Nephron progenitor cell (in vitro differentiated cells): ENCODE results near the gene GTF3C6.
"Not testable (repeated sequence)": the region's sequence is repeated elsewhere in the genome, so short reads cannot be mapped to it uniquely, and the experiment has no call there.

Experiments used
- DNase-seq: peaks from one replicate; pipeline ENCODE4 v3.0.0; 2021
- H3K27ac Mint-ChIP-seq: 2 replicates; pipeline ENCODE4 v1.8.0; 2021; ENCODE audit warnings: mild to moderate bottlenecking, moderate library complexity, mixed read lengths
- H3K27me3 Mint-ChIP-seq: 2 replicates; pipeline ENCODE4 v1.8.0; 2021; ENCODE audit warnings: mild to moderate bottlenecking, low read depth, mixed read lengths; ENCODE audit not compliant: poor library complexity
- H3K36me3 Mint-ChIP-seq: 2 replicates; pipeline ENCODE4 v1.8.0; 2021; ENCODE audit warnings: low read depth, mixed read lengths
- H3K4me1 Mint-ChIP-seq: 2 replicates; pipeline ENCODE4 v1.8.0; 2021; ENCODE audit warnings: mixed read lengths
- H3K4me3 Mint-ChIP-seq: 2 replicates; pipeline ENCODE4 v1.8.0; 2021; ENCODE audit warnings: mild to moderate bottlenecking, moderate library complexity, mixed read lengths
- H3K9me3 Mint-ChIP-seq: 2 replicates; pipeline ENCODE4 v1.8.0; 2021; ENCODE audit warnings: mild to moderate bottlenecking, moderate library complexity, mixed read lengths
- CTCF ChIP-seq: fragments of 200-600 bp; sonication (generic); IDR thresholded peaks from 2 replicates; pipeline ENCODE4 v1.5.0; 2021; ENCODE audit warnings: antibody characterized with exemption

GTF3C6 gene

DNA sequence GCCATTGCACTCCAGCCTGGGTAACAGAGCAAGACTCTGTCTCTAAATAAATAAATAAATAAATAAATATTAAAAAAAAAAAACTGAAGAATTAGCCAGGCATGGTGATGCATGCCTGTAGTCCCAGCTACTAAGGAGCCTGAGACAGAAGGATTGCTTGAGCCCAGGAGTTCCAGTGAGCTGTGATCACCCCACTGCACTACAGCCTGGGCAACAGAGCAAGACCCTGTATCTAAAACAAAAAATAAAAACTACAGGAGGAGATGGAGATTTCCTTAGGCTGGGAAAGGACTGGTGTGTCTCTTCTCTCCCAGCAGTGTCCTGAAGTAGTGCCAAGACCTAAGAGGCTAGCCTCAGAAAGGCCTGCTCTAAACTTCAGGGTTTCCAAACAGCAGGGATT, 8.1 kb upstream of the GTF3C6 start:
- Mint-ChIP-seq H3K27me3 (peaks cover 12% of the 10 kb centered on the region), H3K27ac (no peak overlapping the region), H3K9me3 (no peaks in the 10 kb centered on the region), H3K36me3 (no peaks in the 10 kb centered on the region), H3K4me1 (peaks cover 16% of the 10 kb centered on the region), H3K4me3 (no peak overlapping the region)
- no peak for TF ChIP-seq CTCF
- no peak for DNase-seq

GRCh38 chr6:110951008-110951407, 7.5 kb upstream of the GTF3C6 start:
- TF ChIP-seq CTCF, result no peak
- Mint-ChIP-seq H3K36me3 (no peaks in the 10 kb centered on the region), H3K4me3 (no peak overlapping the region), H3K27ac (no peak overlapping the region), H3K27me3 (peaks cover 12% of the 10 kb centered on the region), H3K9me3 (no peaks in the 10 kb centered on the region), H3K4me1 (peaks cover 16% of the 10 kb centered on the region)
- DNase-seq, result no peak

DNA sequence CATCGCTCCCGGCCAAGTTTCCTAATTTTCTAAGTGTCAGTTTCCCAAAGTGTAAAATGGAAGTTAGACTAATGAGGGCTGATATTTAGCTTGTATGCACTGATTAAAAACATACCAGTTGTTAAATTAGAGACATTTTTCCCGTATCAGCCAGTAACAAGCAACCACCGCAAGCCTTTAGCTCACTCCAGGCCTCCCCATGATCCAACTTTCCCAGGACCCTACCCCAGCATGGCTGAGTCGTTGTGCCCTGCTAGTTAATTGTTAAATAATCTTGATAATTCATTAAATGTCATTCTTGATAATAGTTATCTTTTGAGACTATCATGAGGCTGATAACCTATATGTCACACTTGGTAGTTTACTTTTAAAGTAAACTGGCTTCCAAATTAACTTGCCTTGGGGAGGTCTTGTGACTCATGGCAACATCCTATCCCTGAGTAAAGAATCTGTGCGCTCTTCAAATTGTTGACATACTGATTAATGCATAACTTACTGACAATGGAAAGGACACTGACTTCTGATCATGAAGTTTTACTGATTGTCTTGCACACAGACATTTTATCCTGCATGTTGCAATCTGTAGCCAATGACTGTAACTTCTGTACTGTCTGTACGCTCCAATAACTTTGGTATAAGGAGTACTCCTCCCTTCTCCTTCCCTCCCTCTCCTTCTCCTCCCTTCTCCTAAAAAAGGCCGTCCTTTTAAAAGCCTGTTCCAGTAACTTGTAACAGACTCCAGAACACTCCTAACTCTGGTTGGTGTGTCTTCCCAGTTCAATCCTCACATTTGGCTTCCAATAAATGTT, 6.3 kb upstream of the GTF3C6 start:
- Mint-ChIP-seq H3K4me3 (no peak overlapping the region), H3K36me3 (no peaks in the 10 kb centered on the region), H3K4me1 (peaks cover 19% of the 10 kb centered on the region), H3K27ac (no peak overlapping the region), H3K27me3 (peaks cover 14% of the 10 kb centered on the region), H3K9me3 (no peaks in the 10 kb centered on the region)
- TF ChIP-seq CTCF, result no peak
- no peak for DNase-seq

- DNase-seq, result no peak
- Mint-ChIP-seq H3K4me1 (peaks cover 26% of the 10 kb centered on the region), H3K9me3 (no peaks in the 10 kb centered on the region), H3K27ac (no peak overlapping the region), H3K4me3 (no peak overlapping the region), H3K36me3 (no peaks in the 10 kb centered on the region), H3K27me3 (peaks cover 14% of the 10 kb centered on the region)
- no peak for TF ChIP-seq CTCF
These were observed 4.7 kb upstream of the GTF3C6 start for GRCh38 chr6:110953633-110954303.

- Mint-ChIP-seq H3K27ac (no peak overlapping the region), H3K4me3 (peak overlapping the region; percentile 56), H3K36me3 (peaks cover 50% of the 10 kb centered on the region), H3K27me3 (peaks cover 3% of the 10 kb centered on the region), H3K4me1 (peaks cover 16% of the 10 kb centered on the region), H3K9me3 (no peaks in the 10 kb centered on the region)
- no peak for TF ChIP-seq CTCF
- no peak for DNase-seq
These were observed 1.5 kb downstream of the GTF3C6 start for GRCh38 chr6:110960014-110960390.

- DNase-seq, result not testable (repeated sequence)
These were observed 4.1 kb downstream of the GTF3C6 start for GRCh38 chr6:110962636-110963035.

More at GRCh38 chr6:110962636-110963035, 4.1 kb downstream of the GTF3C6 start:
- H3K27me3 Mint-ChIP-seq, H3K9me3 Mint-ChIP-seq, H3K4me3 Mint-ChIP-seq, H3K27ac Mint-ChIP-seq: not testable (repeated sequence)
- Mint-ChIP-seq H3K36me3 (peaks cover 77% of the 10 kb centered on the region), H3K4me1 (peaks cover 12% of the 10 kb centered on the region)
